ENCODE results near the gene TRPC4AP. TPM values are rescaled to one million over a fixed set of nuclear protein-coding genes. Genes with fewer than 3 reads are reported as not detected.

The TRPC4AP gene
- total and polyA plus RNA-seq, 2 of the 8 experiments (the other 6 are each of a cell fraction or from before 2014, with no cell fraction given): 73.1 to 74.8 TPM

- Histone ChIP-seq H2BK20ac (ENCODE audit: low read length) (no peak overlapping the region), H4K20me1 (replicated peaks in 1 of 2; ENCODE audit: control insufficient read depth in 1 of 2, insufficient read depth in 2 of 2, low read length in 2 of 2) (peaks cover 1 to 3% of the 10 kb centered on the region in 2 experiments), H3K9me3 (ENCODE audit: insufficient read depth in 2 of 2, low read depth in 1 of 2, low read length in 1 of 2) (no peaks in the 10 kb centered on the region), H2BK120ac (replicated peaks; ENCODE audit: low read depth, low read length) (no peak overlapping the region), H2BK5ac (ENCODE audit: low read depth, low read length) (no peak overlapping the region), H3K23me2 (ENCODE audit: low read depth, low read length) (no peaks in the 10 kb centered on the region), H2AK5ac (ENCODE audit: low read depth, low read length) (no peak overlapping the region), H3K79me1 (ENCODE audit: low read depth, low read length) (peaks cover 3% of the 10 kb centered on the region), H2AFZ (ENCODE audit: low read length) (no peak overlapping the region), H3K27me3 (replicated peaks in 1 of 4; ENCODE audit: control insufficient read depth in 3 of 4, extremely low read depth in 1 of 4, insufficient read depth in 3 of 4, low read length in 3 of 4) (no peaks in the 10 kb centered on the region), H3K79me2 (ENCODE audit: control insufficient read depth in 1 of 2, insufficient read depth in 2 of 2, low read length in 2 of 2) (peaks cover 0 to 44% of the 10 kb centered on the region in 2 experiments; a peak in 2 of 4 replicates), H3K4ac (replicated peaks; ENCODE audit: insufficient read length, low read depth, low read length) (no peak overlapping the region), H3K56ac (replicated peaks; ENCODE audit: insufficient read length, low read depth, low read length) (no peak overlapping the region), H4K91ac (replicated peaks; ENCODE audit: insufficient read length, low read length) (no peak overlapping the region), H3K4me3 (ENCODE audit: extremely low read depth in 1 of 4, insufficient read depth in 2 of 4, low read depth in 3 of 4, low read length in 4 of 4) (no peak overlapping the region), H4K5ac (ENCODE audit: insufficient read length, low read depth, low read length) (no peak overlapping the region), H2BK15ac (ENCODE audit: low read length) (no peak overlapping the region), H3K18ac (ENCODE audit: extremely low read depth, low read length) (no peak overlapping the region), H3K36me3 (ENCODE audit: control insufficient read depth in 2 of 4, insufficient read depth in 4 of 4, low read length in 3 of 4) (peaks cover 0 to 4% (median 2%) of the 10 kb centered on the region in 4 experiments; a peak in 3 of 8 replicates), H3K4me1 (replicated peaks in 1 of 4; ENCODE audit: control insufficient read depth in 3 of 4, insufficient read depth in 4 of 4, low read length in 3 of 4) (no peaks in the 10 kb centered on the region), H3K23ac (ENCODE audit: insufficient read length) (no peak overlapping the region), H2BK12ac (ENCODE audit: low read depth, low read length) (no peak overlapping the region), H3K9ac (replicated peaks in 1 of 4; ENCODE audit: extremely low read depth in 1 of 4, low read depth in 3 of 4, low read length in 3 of 4) (no peak overlapping the region), H3K27ac (ENCODE audit: low read depth, low read length) (no peak overlapping the region), H4K8ac (ENCODE audit: extremely low read depth, insufficient read depth, low read length) (no peak overlapping the region), H3K4me2 (ENCODE audit: insufficient read depth in 1 of 2, low read depth in 2 of 2, low read length in 2 of 2) (no peak overlapping the region), H3K14ac (ENCODE audit: insufficient read length) (no peak overlapping the region)
- no peak for DNase-seq (ENCODE audit: low read depth in 1 of 2, low spot score in 2 of 2)
- FAIRE-seq: no peak
- POLR2A ChIA-PET (ENCODE audit: partially characterized antibody): interaction anchor here (1.0 kb wide), 1 partner anchor 1197 kb away, joined by 3 read pairs; no protein-coding TSS in a partner anchor
- CTCF ChIA-PET (ENCODE audit: partially characterized antibody): no interaction called here
- WGBS, 2 experiments (ENCODE audit: extremely low coverage in 1 of 2, insufficient coverage in 1 of 2, insufficient read length in 1 of 2, insufficient replicate concordance in 2 of 2, low coverage in 1 of 2, low lambda C conversion rate in 2 of 2, missing lambda C conversion rate in 1 of 2): 88% methylated on average over 2 of the region's 2 CpGs; no CpG with 5 or more reads in 1 of the 2 experiments
- TF ChIP-seq ATF2 (IDR thresholded peaks at IDR 0.05; ENCODE audit: low read length) (no peak), MAFK (IDR thresholded peaks at IDR 0.05; ENCODE audit: low read depth, low read length) (no peak), BRCA1 (IDR thresholded peaks at IDR 0.05; ENCODE audit: low read depth, low read length) (no peak), POLR2A (IDR thresholded peaks at IDR 0.05; ENCODE audit: control extremely low read depth in 1 of 2, low read depth in 2 of 2, low read length in 2 of 2) (no peak), NANOG (IDR thresholded peaks at IDR 0.05; ENCODE audit: insufficient read depth, low read depth, low read length, poor library complexity, severe bottlenecking) (no peak), BCL11A (IDR thresholded peaks at IDR 0.05; ENCODE audit: low read depth in 2 of 2, low read length in 2 of 2) (no peak), JUN (IDR thresholded peaks at IDR 0.05; ENCODE audit: low read depth, low read length) (no peak), SUZ12 (IDR thresholded peaks at IDR 0.05; ENCODE audit: low read length) (no peak), JUND (IDR thresholded peaks at IDR 0.05; ENCODE audit: low read length) (no peak), ASH2L (IDR thresholded peaks at IDR 0.05; ENCODE audit: low read length) (no peak), ATF3 (IDR thresholded peaks at IDR 0.05; ENCODE audit: insufficient read depth, low read depth, low read length) (no peak), NRF1 (IDR thresholded peaks at IDR 0.05; ENCODE audit: low read depth, low read length) (no peak)
Measured at GRCh38 chr20:35059110-35059509, 33.5 kb downstream of the TRPC4AP start.

Data from H1 (cell line).